Right ventricle myocardium superior (tissue), 1 donor: ENCODE data around the gene FOXP1. TPM values are rescaled to one million over a fixed set of nuclear protein-coding genes. Genes with fewer than 3 reads are reported as not detected.
A peak's percentile ranks its signal among the peaks of the same experiment; 100 is the strongest.
"Not testable (repeated sequence)": the region's sequence is repeated elsewhere in the genome, so short reads cannot be mapped to it uniquely, and the experiment has no call there.

ENCODE experiments used
- ATAC-seq: fragments of 200-7000 bp; cut with Tn5 transposase; one replicate; pipeline ENCODE4 v1.9.1; 2020; ENCODE audit warnings: mild to moderate bottlenecking; ENCODE audit not compliant: poor library complexity
- DNase-seq: peaks from one replicate; pipeline ENCODE4 v3.0.0-alpha.2; 2020
- intact Hi-C: fragments of 100-400 bp; cut with DNase I; formaldehyde crosslinking; loops from one replicate; pipeline ENCODE4 v1.11.2; 2022
- total RNA-seq: library from RNA; stranded (reverse); fragmentation: NEBNext Ultra II Directional; extraction: Animal tissue kit (Norgen Biotek cat#: 25700); gene quantifications from one replicate; pipeline ENCODE4 v1.2.1, GENCODE V29; 2021
- donor health status: DM: no; HTN: yes; CAD: no; lungs with severe emphysema.

The FOXP1 gene
- total RNA-seq, 1 donor from 2014 or later = 36.3 TPM

- intact Hi-C loops = no loop called here
- DNase-seq = no peak
- ATAC-seq = no peak
Observed at GRCh38 chr3:70984776-70985482, 598.6 kb downstream of the FOXP1 start.

GRCh38 chr3:70982700-70983140 lies 600.8 kb downstream of the FOXP1 start:
- intact Hi-C loops = no loop called here
- DNase-seq = no peak
- peak; percentile 66 for ATAC-seq

- DNase-seq (no peak), ATAC-seq (peak; percentile 36)
- intact Hi-C loops = no loop called here
Observed at GRCh38 chr3:70982284-70982683, 601.2 kb downstream of the FOXP1 start.

GRCh38 chr3:70981231-70981880 lies 602.2 kb downstream of the FOXP1 start:
- peak; percentile 56 for ATAC-seq
- DNase-seq = no peak
- intact Hi-C loops = no loop called here

GRCh38 chr3:70980646-70981170 lies 602.8 kb downstream of the FOXP1 start:
- intact Hi-C loops = no loop called here
- no peak for ATAC-seq

GRCh38 chr3:70979983-70980645 lies 603.4 kb downstream of the FOXP1 start:
- no peak for ATAC-seq
- no peak for DNase-seq
- intact Hi-C loops = no loop called here

More at GRCh38 chr3:70980646-70981170, 602.8 kb downstream of the FOXP1 start:
- DNase-seq = no peak

GRCh38 chr3:70977712-70978111 lies 605.8 kb downstream of the FOXP1 start:
- ATAC-seq (no peak), DNase-seq (no peak)
- intact Hi-C loops = no loop called here

GRCh38 chr3:70975981-70976380 lies 607.5 kb downstream of the FOXP1 start:
- ATAC-seq, intact Hi-C loops, DNase-seq: not testable (repeated sequence)

GRCh38 chr3:70974747-70975146 lies 608.8 kb downstream of the FOXP1 start:
- ATAC-seq = peak; percentile 38
- intact Hi-C loops = no loop called here

GRCh38 chr3:70973558-70973957 lies 610.0 kb downstream of the FOXP1 start:
- intact Hi-C loops = no loop called here
- DNase-seq = no peak
- ATAC-seq = no peak

More at GRCh38 chr3:70974747-70975146, 608.8 kb downstream of the FOXP1 start:
- DNase-seq = no peak

- no peak for DNase-seq
- intact Hi-C loops = no loop called here
- ATAC-seq = no peak
Observed at GRCh38 chr3:70972855-70973254, 610.7 kb downstream of the FOXP1 start.

GRCh38 chr3:70970952-70971351 lies 612.6 kb downstream of the FOXP1 start:
- intact Hi-C loops = no loop called here
- no peak for DNase-seq
- ATAC-seq = no peak

- no peak for DNase-seq
- no peak for ATAC-seq
- intact Hi-C loops = no loop called here
Observed at GRCh38 chr3:70970171-70970570, 613.4 kb downstream of the FOXP1 start.

GRCh38 chr3:70963431-70964275 lies 619.9 kb downstream of the FOXP1 start:
- ATAC-seq = no peak

GRCh38 chr3:70959506-70960291 lies 623.8 kb downstream of the FOXP1 start:
- ATAC-seq (no peak), DNase-seq (no peak)
- intact Hi-C loops = no loop called here

More at GRCh38 chr3:70963431-70964275, 619.9 kb downstream of the FOXP1 start:
- no peak for DNase-seq
- intact Hi-C loops = no loop called here

GRCh38 chr3:70952033-70952747 lies 631.3 kb downstream of the FOXP1 start:
- no peak for ATAC-seq
- intact Hi-C loops = no loop called here
- DNase-seq = no peak

- ATAC-seq (no peak), DNase-seq (no peak)
- intact Hi-C loops = no loop called here
Observed at GRCh38 chr3:70951316-70951715, 632.2 kb downstream of the FOXP1 start.
